SHP77 (cell line): ENCODE measurements around the gene METTL27.
A peak's percentile ranks its signal among the peaks of the same experiment; 100 is the strongest.
"Not testable (repeated sequence)": the region's sequence is repeated elsewhere in the genome, so short reads cannot be mapped to it uniquely, and the experiment has no call there.

Source experiments
- DNase-seq, 2 experiments: peaks; one replicate each; lab custom pipeline; 2025; lab: John Stamatoyannopoulos, UW

METTL27 gene

GRCh38 chr7:73839290-73839689, 3.0 kb downstream of the METTL27 start:
- DNase-seq, result no peak

GRCh38 chr7:73838642-73839041, 3.7 kb downstream of the METTL27 start:
- no peak for DNase-seq

GRCh38 chr7:73837167-73837566, 5.1 kb downstream of the METTL27 start:
- DNase-seq, result not testable (repeated sequence)

- DNase-seq, result no peak
These were observed 7.6 kb downstream of the METTL27 start for GRCh38 chr7:73834626-73835191.

- DNase-seq, result peak; percentile 57 to 59
These were observed 8.9 kb downstream of the METTL27 start for GRCh38 chr7:73833251-73833919.

GRCh38 chr7:73832806-73833205, 9.5 kb downstream of the METTL27 start:
- no peak for DNase-seq

- peak; percentile 55 to 72 for DNase-seq
These were observed 10.3 kb downstream of the METTL27 start for GRCh38 chr7:73831834-73832651.

GRCh38 chr7:73831584-73831833, 10.8 kb downstream of the METTL27 start:
- DNase-seq, result no peak

- DNase-seq, result peak; percentile 62 to 77
These were observed 11.4 kb downstream of the METTL27 start, which contains the start of gene CLDN4 for GRCh38 chr7:73830681-73831583. CLDN4 (plus strand) TSS chr7:73830996; CDS start chr7:73831202, 206 bp downstream.

GRCh38 chr7:73829921-73830680, 12.2 kb downstream of the METTL27 start:
- no peak for DNase-seq

GRCh38 chr7:73829505-73829904, 12.8 kb downstream of the METTL27 start:
- no peak for DNase-seq

- DNase-seq, result no peak
These were observed 13.3 kb downstream of the METTL27 start for GRCh38 chr7:73828972-73829371.

GRCh38 chr7:73828107-73828803, 14.1 kb downstream of the METTL27 start:
- peak; percentile 88 to 92 for DNase-seq

GRCh38 chr7:73827567-73828106, 14.7 kb downstream of the METTL27 start:
- DNase-seq, result peak; percentile 91 to 92

- no peak for DNase-seq
These were observed 17.3 kb downstream of the METTL27 start for GRCh38 chr7:73824986-73825385.

GRCh38 chr7:73823873-73824592, 18.3 kb downstream of the METTL27 start:
- no peak for DNase-seq

GRCh38 chr7:73823257-73823656, 19.1 kb downstream of the METTL27 start:
- DNase-seq, result no peak

GRCh38 chr7:73822319-73823173, 19.8 kb downstream of the METTL27 start:
- peak; percentile 17 to 60 for DNase-seq
